G401 (cell line): ENCODE measurements around the gene KRTAP3-3. TPM values are rescaled to one million over a fixed set of nuclear protein-coding genes. Genes with fewer than 3 reads are reported as not detected.

Experiments
- DNase-seq: peaks from one replicate; pipeline ENCODE4 v3.0.0-alpha.2; 2015; ENCODE audit warnings: low spot score
- in situ Hi-C: cut with HindIII; loops from 2 replicates; pipeline ENCODE4 v1.10.0; 2016; ENCODE audit warnings: low sequenced_read_pairs, mixed read lengths
- total RNA-seq: library from RNA; depleted of rRNA; stranded (reverse); fragments of >200 nt; shearing (Covaris generic); gene quantifications from 2 replicates; pipeline ENCODE4 v1.2.3, GENCODE V29; 2014

Gene KRTAP3-3
- total RNA-seq, 1 experiment from 2014 or later, result not detected

DNA sequence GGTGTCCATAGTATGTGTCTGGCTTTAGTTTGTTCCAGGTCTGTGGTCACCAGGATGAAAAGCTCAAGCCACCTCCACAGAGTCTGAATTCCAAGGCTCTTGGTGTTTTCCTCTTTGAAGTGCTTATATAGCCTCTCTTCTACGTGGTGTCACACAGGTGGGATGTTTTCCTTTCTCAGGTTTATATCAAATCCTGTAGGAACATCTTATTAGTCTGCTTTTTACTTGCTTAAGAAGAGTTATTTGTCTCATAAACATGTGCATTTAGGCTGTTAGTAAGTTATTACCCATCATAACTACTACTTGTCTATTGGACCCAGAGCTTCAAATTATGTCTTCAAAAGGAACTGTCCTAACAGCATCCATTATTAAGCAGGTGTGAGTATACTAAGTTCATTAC is 27.1 kb downstream of the KRTAP3-3 start, which contains the start of gene KRT39:
KRT39 (minus strand) TSS at position 101 of the 400 bp plus-strand sequence; CDS start at position 9, 92 bp downstream.
- no peak for DNase-seq
- in situ Hi-C loops, result no loop called here

DNA sequence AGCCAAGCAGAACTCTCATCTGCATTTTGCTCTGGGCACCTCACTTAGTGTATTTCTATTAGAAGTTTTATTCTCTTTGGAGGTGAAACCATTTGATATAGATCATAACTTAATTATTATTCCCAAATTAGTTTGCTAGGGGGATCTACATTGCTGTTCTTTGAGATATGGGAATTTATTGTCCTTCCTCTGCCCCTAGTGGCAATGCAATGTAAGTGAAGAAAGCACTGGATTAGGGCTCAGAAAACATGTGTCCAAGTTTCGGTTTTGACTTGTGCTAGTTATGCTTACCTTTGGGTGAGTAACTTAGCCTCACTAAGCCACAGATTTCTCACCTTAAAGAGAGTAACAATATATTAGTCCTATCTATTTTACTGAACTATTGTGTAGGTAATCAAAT is 30.1 kb downstream of the KRTAP3-3 start:
- in situ Hi-C loops, result no loop called here
- DNase-seq, result no peak

DNA sequence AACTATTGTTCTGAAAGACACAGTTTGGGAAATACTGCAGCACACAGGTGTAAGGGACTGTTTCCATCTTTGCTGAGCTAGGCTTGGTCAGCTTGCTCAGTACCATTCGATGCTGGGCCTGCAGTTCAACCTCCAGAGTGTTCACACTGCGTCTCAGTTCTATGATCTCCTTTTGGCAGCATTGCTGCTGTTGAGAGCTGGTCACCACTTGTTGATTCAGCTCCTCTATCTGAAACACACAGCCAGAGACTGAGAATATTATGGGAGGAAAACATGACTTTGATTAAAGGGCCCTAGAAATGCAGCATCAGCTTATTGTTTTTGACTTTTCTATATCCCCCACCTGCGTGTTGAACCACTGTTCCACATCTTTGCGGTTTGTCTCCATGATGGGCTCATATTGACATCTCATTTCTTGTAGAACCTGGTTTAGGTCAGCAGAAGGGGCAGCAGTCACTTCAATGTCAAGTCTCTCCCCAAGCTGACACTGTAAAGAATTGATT is 31.9 kb downstream of the KRTAP3-3 start:
- in situ Hi-C loops, result no loop called here
- no peak for DNase-seq

DNA sequence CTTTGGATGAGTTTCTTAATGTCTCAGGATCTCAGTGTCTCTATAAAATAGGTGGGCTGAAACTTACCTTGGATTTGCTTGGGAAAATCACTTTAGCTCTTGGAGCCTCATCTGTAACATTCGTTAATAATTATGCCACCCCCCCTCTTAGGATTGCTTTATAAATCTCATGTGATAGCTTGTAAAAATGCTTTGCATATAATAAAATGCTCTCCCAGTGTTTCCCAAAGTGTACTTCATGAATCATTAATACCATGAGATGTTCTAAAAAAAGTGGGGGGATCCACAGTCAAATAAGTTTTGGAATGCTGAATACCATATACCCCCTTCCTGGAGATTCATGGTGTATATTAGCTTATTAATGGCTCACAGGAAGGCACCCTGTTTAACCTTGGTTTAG is 32.4 kb downstream of the KRTAP3-3 start:
- in situ Hi-C loops, result no loop called here
- no peak for DNase-seq

DNA sequence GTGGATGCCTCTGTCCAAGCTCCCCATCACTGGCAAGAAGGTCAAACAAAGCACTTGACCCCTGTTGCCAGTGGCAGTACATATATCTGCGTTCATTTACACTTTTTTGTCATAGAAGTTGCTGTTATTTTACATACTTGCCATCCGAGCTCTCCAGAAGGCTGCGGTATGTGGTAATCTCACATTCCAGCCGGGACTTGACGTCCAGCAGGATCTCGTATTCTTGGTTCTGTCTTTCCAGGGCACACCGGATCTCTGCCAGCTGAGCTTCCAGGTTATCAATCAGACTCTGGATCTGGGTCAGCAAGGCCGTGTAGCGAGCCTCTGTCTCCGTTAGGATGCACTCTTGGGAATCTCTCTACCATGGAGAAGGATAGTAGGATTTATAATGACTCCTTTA is 33.8 kb downstream of the KRTAP3-3 start:
- DNase-seq, result no peak
- in situ Hi-C loops, result no loop called here

DNA sequence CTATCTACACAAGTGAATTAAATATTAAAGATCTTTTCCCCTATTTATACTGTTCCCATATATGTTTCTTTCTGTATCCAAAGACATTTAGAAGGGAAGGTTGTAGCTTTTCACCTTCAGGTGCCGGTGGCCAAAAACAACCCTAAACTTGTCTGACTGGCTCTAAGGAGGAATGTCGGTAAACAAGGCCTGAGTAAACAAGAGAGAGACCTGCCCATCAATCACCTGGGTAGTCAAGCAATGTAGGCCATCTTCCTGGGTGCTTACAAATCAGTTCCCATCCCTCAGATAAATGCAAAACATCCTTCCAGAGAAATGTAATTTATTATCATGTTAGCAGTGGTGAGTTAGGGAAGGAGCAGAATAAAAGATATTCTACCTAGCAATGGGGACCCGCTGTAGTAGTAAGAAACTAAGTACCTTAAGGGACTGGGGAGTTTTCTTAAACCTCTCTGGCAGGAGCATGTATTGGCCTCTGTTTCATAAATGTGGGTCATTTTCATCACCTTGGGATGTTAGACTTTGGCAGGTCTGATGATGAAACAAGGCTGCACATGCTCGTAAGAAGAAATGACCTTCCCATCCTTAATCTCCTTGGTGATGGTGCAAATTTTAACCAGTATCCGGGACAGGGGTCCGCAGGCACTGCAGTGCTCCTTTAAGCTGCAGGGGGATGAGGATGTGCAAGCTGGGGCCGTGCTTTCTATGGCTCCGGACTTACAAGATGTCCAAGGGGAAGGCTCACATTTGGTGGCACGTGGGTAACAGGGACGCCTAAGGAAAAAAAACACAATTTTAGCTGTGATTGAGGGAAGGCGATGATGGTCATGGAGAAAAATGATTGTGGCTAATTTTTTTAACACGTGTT is 35.6 kb downstream of the KRTAP3-3 start:
- DNase-seq, result no peak
- in situ Hi-C loops, result no loop called here

GRCh38 chr17:40956401-40957254 is 37.3 kb downstream of the KRTAP3-3 start:
- in situ Hi-C loops, result no loop called here
- no peak for DNase-seq

DNA sequence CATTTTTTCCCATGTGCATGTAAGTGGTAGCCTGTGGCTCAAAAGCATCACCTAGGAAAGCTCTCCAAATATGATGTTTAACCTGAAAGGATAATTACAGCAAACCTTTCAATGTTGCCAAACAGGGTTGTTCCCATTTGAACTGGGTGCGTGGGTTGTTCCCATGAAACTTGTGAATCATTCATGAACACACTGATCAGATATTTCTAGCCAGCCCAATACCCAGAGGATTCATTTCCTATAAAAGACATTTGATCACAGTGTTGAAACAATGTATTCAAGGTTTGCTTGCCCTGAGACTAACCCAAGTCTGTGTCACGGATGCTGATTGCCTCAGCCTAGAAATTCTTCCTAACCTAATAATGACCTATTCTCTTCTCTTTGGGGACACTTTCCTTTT is 40.1 kb downstream of the KRTAP3-3 start:
- DNase-seq, result no peak
- in situ Hi-C loops, result no loop called here

DNA sequence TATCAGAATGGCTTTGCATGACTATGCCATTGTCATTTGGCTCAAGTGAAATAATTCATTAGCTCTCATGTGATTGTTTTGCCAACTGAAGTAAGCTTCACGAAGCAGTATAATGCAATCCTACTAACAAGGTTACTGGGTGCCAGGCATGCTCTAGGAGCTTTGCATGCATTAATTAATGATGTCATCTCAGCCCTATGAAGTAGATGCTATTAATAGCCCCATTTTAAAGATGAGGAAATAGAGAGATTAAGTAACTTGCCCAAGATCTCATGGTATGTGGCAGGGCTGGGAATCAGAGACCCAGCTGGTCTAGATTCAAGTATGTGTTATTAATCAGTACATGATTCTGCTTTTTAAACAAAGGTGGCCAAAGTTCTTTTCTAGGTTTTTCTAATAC is 41.3 kb downstream of the KRTAP3-3 start:
- DNase-seq, result no peak
- in situ Hi-C loops, result no loop called here

- in situ Hi-C loops, result no loop called here
- no peak for DNase-seq
Observed at GRCh38 chr17:40952154-40952553, 41.8 kb downstream of the KRTAP3-3 start.

- in situ Hi-C loops, result no loop called here
Observed at GRCh38 chr17:40951011-40951622, 42.8 kb downstream of the KRTAP3-3 start.

DNA sequence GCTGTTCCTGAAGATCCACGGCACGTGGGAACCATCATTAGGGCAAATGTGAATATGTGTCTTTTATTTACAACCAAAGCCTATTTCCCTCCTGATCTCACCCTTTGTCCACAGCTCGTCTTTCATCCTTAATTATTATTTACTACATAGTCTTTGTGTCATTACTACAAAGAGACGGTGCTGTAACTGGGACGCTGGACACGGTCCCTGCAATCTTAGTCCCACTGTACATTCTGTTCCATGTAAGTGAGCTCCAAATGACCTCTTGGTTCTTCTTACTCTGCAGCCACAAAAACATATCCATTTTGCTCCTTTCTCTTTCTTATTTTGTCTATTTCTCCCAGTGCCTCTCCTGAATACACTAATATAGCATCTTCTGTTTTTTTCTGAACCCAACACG is 43.8 kb downstream of the KRTAP3-3 start:
- in situ Hi-C loops, result no loop called here
- no peak for DNase-seq

More at GRCh38 chr17:40951011-40951622, 42.8 kb downstream of the KRTAP3-3 start:
- no peak for DNase-seq

DNA sequence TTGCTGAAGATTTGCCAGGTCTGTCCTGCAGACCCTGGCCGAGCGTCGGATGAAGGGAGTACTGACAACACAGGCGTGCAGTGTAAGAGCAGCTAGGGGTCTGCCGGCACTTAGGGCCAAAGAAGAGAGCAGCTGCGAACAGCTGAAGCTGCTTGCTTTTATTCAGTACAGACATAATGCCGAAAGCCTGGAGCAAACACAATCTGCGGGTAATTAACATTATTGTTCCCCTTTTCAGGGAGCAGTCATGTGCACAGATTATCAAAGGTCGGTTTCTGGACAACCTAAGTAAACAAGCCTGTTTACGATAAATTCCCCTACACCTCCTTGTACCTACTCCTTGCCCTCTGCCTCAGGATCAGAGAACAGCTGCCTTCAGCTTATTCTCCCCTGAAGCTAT is 44.5 kb downstream of the KRTAP3-3 start:
- in situ Hi-C loops, result no loop called here
- DNase-seq, result no peak

- no peak for DNase-seq
- in situ Hi-C loops, result no loop called here
Observed at GRCh38 chr17:40947929-40948328, 46.0 kb downstream of the KRTAP3-3 start.

GRCh38 chr17:40945414-40945813 is 48.5 kb downstream of the KRTAP3-3 start:
- in situ Hi-C loops, result no loop called here
- DNase-seq, result no peak

DNA sequence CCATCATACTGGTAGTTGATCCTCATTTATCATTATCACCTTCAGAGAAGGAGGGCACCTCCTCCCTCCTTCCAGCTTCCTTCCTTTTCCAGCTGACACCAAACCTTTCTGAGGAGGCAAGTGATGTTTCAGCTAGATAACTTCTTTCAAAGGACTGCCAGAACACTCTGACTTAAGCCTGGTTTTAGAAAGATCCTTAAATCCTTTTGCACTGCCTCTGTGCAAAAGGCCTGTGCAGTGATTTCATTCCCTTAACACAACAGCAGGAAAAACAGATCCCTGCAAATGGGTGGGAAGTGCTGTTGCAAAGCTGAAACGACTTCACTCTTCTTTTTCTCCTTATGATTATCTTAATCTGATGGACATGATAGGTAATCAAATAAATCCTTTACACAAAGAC is 49.4 kb downstream of the KRTAP3-3 start:
- in situ Hi-C loops, result no loop called here
- no peak for DNase-seq
